HL-60 (cell line): ENCODE data around the gene IRF3.
A peak's percentile ranks its signal among the peaks of the same experiment; 100 is the strongest.

Experiments used
- DNase-seq, 2 experiments: peaks; one replicate each; pipeline ENCODE4 v3.0.0-alpha.2; 2010 to 2020; ENCODE audit warnings: low read depth in 1 of 2, low spot score in 1 of 2
- H3K27ac ChIP-seq: fragments of 250-450 bp; sonication (Bioruptor Pico); replicated peaks from 2 replicates; pipeline ENCODE4 v1.5.1; 2020; ENCODE audit warnings: mild to moderate bottlenecking, moderate library complexity
- H3K27me3 ChIP-seq: fragments of 250-450 bp; sonication (Bioruptor Pico); 2 replicates; pipeline ENCODE4 v1.5.1; 2021; ENCODE audit warnings: mild to moderate bottlenecking, moderate library complexity; ENCODE audit not compliant: insufficient read depth, poor library complexity, severe bottlenecking
- H3K4me3 ChIP-seq: replicated peaks from 2 replicates; pipeline ENCODE4 v1.5.1; 2011; ENCODE audit warnings: mild to moderate bottlenecking, control low read depth, low read length; ENCODE audit not compliant: insufficient read depth
- GABPA ChIP-seq: IDR thresholded peaks from 2 replicates; pipeline ENCODE4 v1.6.1; 2012; ENCODE audit warnings: low read depth
- POLR2AphosphoS5 ChIP-seq: IDR thresholded peaks from 2 replicates; pipeline ENCODE4 v1.6.1; 2012; ENCODE audit warnings: low read depth
- REST ChIP-seq: IDR thresholded peaks from 2 replicates; pipeline ENCODE4 v1.6.1; 2012; ENCODE audit warnings: low read depth; ENCODE audit not compliant: insufficient replicate concordance
- SPI1 ChIP-seq: IDR thresholded peaks from 2 replicates; pipeline ENCODE4 v1.6.1; 2012; ENCODE audit warnings: low read depth, mild to moderate bottlenecking, borderline replicate concordance
- TF ChIP-seq, protein P1 (sequence below): IDR thresholded peaks from one replicate; pipeline ENCODE4 v1.5.1; 2011; ENCODE audit warnings: low read length, control low read depth, inconsistent platforms; ENCODE audit not compliant: insufficient read depth

IRF3 gene

GRCh38 chr19:49631610-49632192 is 34.0 kb downstream of the IRF3 start:
- TF ChIP-seq SPI1 (no peak), REST (no peak), POLR2AphosphoS5 (no peak; the same call in 1 of the 2 replicates)
- TF ChIP-seq, protein P1, sequence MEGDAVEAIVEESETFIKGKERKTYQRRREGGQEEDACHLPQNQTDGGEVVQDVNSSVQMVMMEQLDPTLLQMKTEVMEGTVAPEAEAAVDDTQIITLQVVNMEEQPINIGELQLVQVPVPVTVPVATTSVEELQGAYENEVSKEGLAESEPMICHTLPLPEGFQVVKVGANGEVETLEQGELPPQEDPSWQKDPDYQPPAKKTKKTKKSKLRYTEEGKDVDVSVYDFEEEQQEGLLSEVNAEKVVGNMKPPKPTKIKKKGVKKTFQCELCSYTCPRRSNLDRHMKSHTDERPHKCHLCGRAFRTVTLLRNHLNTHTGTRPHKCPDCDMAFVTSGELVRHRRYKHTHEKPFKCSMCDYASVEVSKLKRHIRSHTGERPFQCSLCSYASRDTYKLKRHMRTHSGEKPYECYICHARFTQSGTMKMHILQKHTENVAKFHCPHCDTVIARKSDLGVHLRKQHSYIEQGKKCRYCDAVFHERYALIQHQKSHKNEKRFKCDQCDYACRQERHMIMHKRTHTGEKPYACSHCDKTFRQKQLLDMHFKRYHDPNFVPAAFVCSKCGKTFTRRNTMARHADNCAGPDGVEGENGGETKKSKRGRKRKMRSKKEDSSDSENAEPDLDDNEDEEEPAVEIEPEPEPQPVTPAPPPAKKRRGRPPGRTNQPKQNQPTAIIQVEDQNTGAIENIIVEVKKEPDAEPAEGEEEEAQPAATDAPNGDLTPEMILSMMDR = no peak
- DNase-seq = no peak
- Histone ChIP-seq H3K27me3 (no peaks in the 10 kb centered on the region), H3K27ac (no peak overlapping the region), H3K4me3 (no peak overlapping the region)

DNA sequence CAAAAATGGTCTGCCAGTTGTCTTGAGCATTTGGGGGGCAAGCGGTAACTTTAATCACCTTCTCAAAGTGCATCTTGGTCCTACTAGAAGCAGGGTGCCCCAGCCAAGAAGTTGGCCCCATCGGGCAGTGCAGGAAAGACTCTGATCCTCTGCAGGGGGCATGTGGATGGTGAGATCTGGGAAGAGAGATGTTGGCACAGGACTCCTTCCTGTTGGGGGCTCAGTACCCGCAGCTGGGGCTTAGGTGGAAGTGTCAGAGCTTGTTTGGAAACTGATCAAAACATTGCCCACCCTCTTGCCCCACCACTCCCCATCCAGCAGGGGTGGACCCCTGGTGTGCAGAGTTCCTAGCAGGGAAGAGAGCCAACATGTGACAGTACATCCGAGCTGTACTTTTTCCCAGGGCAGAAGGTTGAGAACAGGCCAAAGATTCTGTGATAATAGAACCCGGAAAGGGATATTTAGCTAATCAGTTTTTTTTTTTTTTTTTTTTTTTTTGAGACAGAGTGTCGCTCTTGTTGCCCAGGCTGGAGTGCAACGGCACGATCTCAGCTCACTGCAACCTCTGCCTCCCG is 34.6 kb downstream of the IRF3 start:
- no peak for DNase-seq
- TF ChIP-seq POLR2AphosphoS5 (peak; percentile 58), GABPA (no peak)
- no peak overlapping the region for H3K27ac ChIP-seq

DNA sequence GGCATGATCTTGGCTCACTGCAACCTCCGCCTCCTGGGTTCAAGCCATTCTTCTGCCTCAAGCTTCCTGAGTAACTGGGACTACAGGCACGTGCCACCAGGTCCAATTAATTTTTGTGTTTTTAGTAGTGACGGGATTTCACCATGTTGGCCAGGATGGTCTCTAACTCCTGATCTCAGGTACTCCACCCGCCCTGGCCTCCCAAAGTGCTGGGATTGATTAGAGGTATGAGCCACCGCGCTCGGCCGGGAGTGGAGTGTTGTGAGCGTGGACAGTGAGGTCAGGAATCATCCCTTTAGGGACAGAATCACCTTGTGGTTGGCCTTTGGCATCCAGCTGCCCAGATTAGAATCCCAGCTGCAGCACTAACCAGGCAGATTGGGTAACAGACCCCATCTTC is 36.0 kb downstream of the IRF3 start:
- TF ChIP-seq POLR2AphosphoS5 (no peak), GABPA (no peak), REST (no peak), SPI1 (no peak)
- TF ChIP-seq, protein P1 = no peak
- H3K4me3 ChIP-seq = no peak overlapping the region
- DNase-seq = no peak
- no peaks in the 10 kb centered on the region for H3K27me3 ChIP-seq
- no peak overlapping the region for H3K27ac ChIP-seq

More for the DNA sequence above, 34.6 kb downstream of the IRF3 start:
- no peak overlapping the region for H3K4me3 ChIP-seq
- H3K27me3 ChIP-seq = no peaks in the 10 kb centered on the region

DNA sequence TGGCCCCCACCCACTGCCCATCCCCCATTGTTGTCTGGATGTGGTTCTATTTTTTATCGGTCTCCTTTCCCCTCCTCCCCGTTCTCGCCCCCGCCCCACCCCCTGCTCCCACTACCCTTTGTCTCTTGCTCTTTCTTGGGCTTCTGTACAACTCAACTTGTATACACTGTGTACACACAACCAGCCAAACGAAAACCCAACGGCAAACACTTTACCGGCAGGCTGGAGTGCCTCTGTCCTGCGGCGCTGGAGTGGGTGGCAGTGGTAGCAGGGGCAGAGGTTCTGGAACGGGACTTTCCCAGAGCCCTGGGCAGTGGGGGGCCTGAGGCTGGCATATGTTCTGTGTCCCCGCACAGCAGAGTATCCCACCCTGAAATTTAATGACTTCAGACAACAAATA is 39.4 kb downstream of the IRF3 start:
- Histone ChIP-seq H3K27ac (no peak overlapping the region), H3K4me3 (no peak overlapping the region), H3K27me3 (no peaks in the 10 kb centered on the region)
- TF ChIP-seq GABPA = no peak
- no peak for TF ChIP-seq POLR2AphosphoS5
- TF ChIP-seq REST = no peak
- TF ChIP-seq, protein P1 = no peak
- TF ChIP-seq SPI1 = no peak
- no peak for DNase-seq
